K562 (cell line): ENCODE results near the gene MCM6. TPM values are rescaled to one million over a fixed set of nuclear protein-coding genes. Genes with fewer than 3 reads are reported as not detected.

ENCODE experiments used
- ATAC-seq: fragments of 200-7000 bp; cut with Tn5 transposase; 3 replicates; pipeline ENCODE4 v1.9.1; 2020; ENCODE audit warnings: moderate library complexity
- BruUV-seq: library from RNA; stranded (reverse); fragments of 400-500 nt; replicated peaks from 2 replicates; lab custom pipeline; 2021; lab: Mats Ljungman, UMichigan
- CTCF ChIA-PET: fragments of 300-600 bp; formaldehyde crosslinking; extraction: SDS; loops from one replicate; lab custom pipeline; 2021; ENCODE audit warnings: low intra/inter-chr PET ratio; lab: Yijun Ruan, JAX
- POLR2A ChIA-PET: fragments of 300-600, 350-650 bp; sonication (Branson Sonifier 250); formaldehyde crosslinking; extraction: SDS; loops from one replicate; lab custom pipeline; 2021; ENCODE audit warnings: antibody characterized with exemption, inconsistent platforms; lab: Yijun Ruan, JAX
- DNase-seq, 4 experiments: peaks; one replicate each; pipeline versions ENCODE4 v3.0.0 to v3.0.0-alpha.2; 2011 to 2018; ENCODE audit warnings: low spot score in 3 of 4, mixed read lengths in 3 of 4; ENCODE audit errors: extremely low read depth in 1 of 4
- FAIRE-seq: peaks from 2 replicates; lab custom pipeline; 2011; peaks lifted over from hg19 to GRCh38; lab: Jason Lieb, UNC
- H2AFZ ChIP-seq: 2 replicates; pipeline ENCODE4 v1.6.0; 2011; ENCODE audit warnings: low read depth, low read length, control low read depth, inconsistent platforms
- H3K27ac ChIP-seq: fragments of 200-600 bp; 3 replicates; pipeline ENCODE4 v1.8.0; 2011; ENCODE audit warnings: low read depth, mild to moderate bottlenecking, control low read depth, inconsistent platforms, low read length, moderate library complexity, mixed read lengths; ENCODE audit errors: extremely low read depth
- H3K27me3 ChIP-seq, 2 experiments: fragments of 300-600 bp in 1 of 2; 2 replicates in 1 of 2; 3 replicates in 1 of 2; pipeline versions ENCODE4 v1.6.0 to v1.8.0; 2011; ENCODE audit warnings: inconsistent platforms in 2 of 2, low read length in 2 of 2, mild to moderate bottlenecking in 1 of 2, mixed read lengths in 1 of 2, moderate library complexity in 1 of 2; ENCODE audit not compliant: control insufficient read depth in 2 of 2, insufficient read depth in 2 of 2
- H3K36me3 ChIP-seq: fragments of 300-600 bp; 3 replicates; pipeline ENCODE4 v1.8.0; 2011; ENCODE audit warnings: mild to moderate bottlenecking, low read length, inconsistent platforms; ENCODE audit not compliant: control insufficient read depth, insufficient read depth
- H3K4me1 ChIP-seq, 2 experiments: fragments of 200-600 bp in 1 of 2; replicated peaks in 1 of 2; 2 replicates in 1 of 2; 3 replicates in 1 of 2; pipeline versions ENCODE4 v1.5.1 to v1.8.0; 2011; ENCODE audit warnings: inconsistent platforms in 2 of 2, low read length in 2 of 2, mild to moderate bottlenecking in 1 of 2, mixed read lengths in 1 of 2, moderate library complexity in 1 of 2; ENCODE audit not compliant: control insufficient read depth in 2 of 2, insufficient read depth in 2 of 2
- H3K4me2 ChIP-seq: 2 replicates; pipeline ENCODE4 v1.6.1; 2011; ENCODE audit warnings: low read length, control low read depth, inconsistent platforms, mixed read lengths; ENCODE audit not compliant: insufficient read depth
- H3K4me3 ChIP-seq: fragments of 200-600 bp; sonication (generic), shearing (Covaris generic); 2 replicates; pipeline ENCODE4 v1.5.1; 2016; ENCODE audit warnings: control low read depth, inconsistent platforms
- H3K79me2 ChIP-seq: fragments of 200-600 bp; 3 replicates; pipeline ENCODE4 v1.8.0; 2011; ENCODE audit warnings: low read length, inconsistent platforms; ENCODE audit not compliant: control insufficient read depth, insufficient read depth
- H3K9ac ChIP-seq, 2 experiments: 2 replicates each; pipeline versions ENCODE4 v1.6.0 to v1.6.1; 2011; ENCODE audit warnings: low read depth in 2 of 2, low read length in 2 of 2, control low read depth in 1 of 2, inconsistent platforms in 1 of 2, mild to moderate bottlenecking in 1 of 2, mixed read lengths in 1 of 2; ENCODE audit not compliant: insufficient read depth in 1 of 2
- H3K9me1 ChIP-seq: one replicate; pipeline ENCODE4 v1.6.0; 2011; ENCODE audit warnings: inconsistent platforms, mild to moderate bottlenecking, low read length, moderate library complexity; ENCODE audit not compliant: control insufficient read depth, insufficient read depth
- H3K9me3 ChIP-seq: replicated peaks from 2 replicates; pipeline ENCODE4 v1.5.1; 2011; ENCODE audit warnings: low read depth, low read length, inconsistent platforms; ENCODE audit not compliant: control insufficient read depth, insufficient read depth
- H4K20me1 ChIP-seq: replicated peaks from 2 replicates; pipeline ENCODE4 v1.6.1; 2011; ENCODE audit warnings: low read length, inconsistent platforms, mixed read lengths; ENCODE audit not compliant: control insufficient read depth, insufficient read depth
- BRCA1 ChIP-seq, 2 experiments: fragments of 450-650 bp in 1 of 2; sonication (generic) in 1 of 2; formaldehyde crosslinking in 1 of 2; IDR thresholded peaks; 2 replicates each; pipeline versions ENCODE4 v1.5.0 to v1.6.1; 2017 to 2020; ENCODE audit warnings: mild to moderate bottlenecking in 1 of 2, missing genetic modification reagents in 1 of 2
- DPF2 ChIP-seq: fragments of 450-650 bp; IDR thresholded peaks from 2 replicates; pipeline ENCODE4 v1.6.1; 2016
- FOXJ3 ChIP-seq: sonication (generic); formaldehyde crosslinking; IDR thresholded peaks from 2 replicates; pipeline ENCODE4 v1.4.0; 2020; ENCODE audit warnings: mild to moderate bottlenecking, missing genetic modification reagents
- HNRNPUL1 ChIP-seq: fragments of 200-400 bp; formaldehyde crosslinking; IDR thresholded peaks from 2 replicates; pipeline ENCODE4 v1.6.1; 2017; ENCODE audit warnings: low read length
- MEF2A ChIP-seq: IDR thresholded peaks from 2 replicates; pipeline ENCODE4 v1.6.1; 2011; ENCODE audit warnings: low read depth, mild to moderate bottlenecking, low read length, moderate library complexity; ENCODE audit not compliant: control insufficient read depth
- POU5F1 ChIP-seq: fragments of 150-350 bp; IDR thresholded peaks from 2 replicates; pipeline ENCODE4 v1.6.1; 2014; ENCODE audit warnings: borderline replicate concordance, low read length, low read depth, mild to moderate bottlenecking; ENCODE audit not compliant: partially characterized antibody
- ZNF764 ChIP-seq: fragments of 250-450 bp; sonication (Bioruptor Pico); IDR thresholded peaks from 2 replicates; pipeline ENCODE4 v1.4.0; 2020; ENCODE audit warnings: low read depth, mild to moderate bottlenecking, moderate library complexity
- WGBS: fragments of 100-300 bp; shearing (Covaris generic); methylation state at CpG from one replicate; pipeline ENCODE4 v1.1.6; 2016; ENCODE audit warnings: low coverage, mixed read lengths; ENCODE audit not compliant: insufficient coverage; ENCODE audit errors: missing lambda C conversion rate; 5-methylcytosine and 5-hydroxymethylcytosine counted together
- in situ Hi-C: fragments of 300-500 bp; cut with MboI; formaldehyde crosslinking; loops from 4 replicates; pipeline ENCODE4 v1.15.0; 2018; ENCODE audit warnings: inconsistent platforms, mixed read lengths
- intact Hi-C: fragments of 100-400 bp; cut with micrococcal nuclease; formaldehyde crosslinking; loops from 2 replicates; pipeline ENCODE4 v1.14.2; 2022
- polyA plus RNA-seq, 8 experiments: library from polyadenylated mRNA; depleted of rRNA in 4 of 8; stranded (reverse) in 5 of 8; unstranded in 3 of 8; fragments of >200 nt; fragmentation: Nextera tagmentation in 2 of 8; fragmentation: Illumina TruSeq in 1 of 8; extraction: Ambion mirVana in 2 of 8; extraction: Trizol in 1 of 8; gene quantifications; 2 replicates each; pipeline versions ENCODE4 v1.2.1 to v1.2.3, GENCODE V29; 2011 to 2014; ENCODE audit warnings: inconsistent platforms in 1 of 8, missing spikeins in 1 of 8
- total RNA-seq, 7 experiments: library from RNA; depleted of rRNA in 6 of 7; stranded (reverse); fragments of >200 nt in 6 of 7; fragmentation: Illumina TruSeq in 2 of 7; extraction: Trizol in 2 of 7; gene quantifications; 2 replicates each; pipeline versions ENCODE4 v1.2.1 to v1.2.3, GENCODE V29; 2011 to 2021; ENCODE audit warnings: low replicate concordance in 1 of 7

MCM6 gene
- total and polyA plus RNA-seq, 9 of the 15 experiments (the other 6 are each of a cell fraction or from before 2014, with no cell fraction given) = 42.6 to 133 (median 82.4) TPM

- DNase-seq = no peak
- CTCF ChIA-PET = no interaction called here
- Histone ChIP-seq H2AFZ (no peak overlapping the region), H3K9me3 (no peaks in the 10 kb centered on the region), H3K4me1 (no peaks in the 10 kb centered on the region), H3K9me1 (no peaks in the 10 kb centered on the region), H3K4me2 (no peak overlapping the region), H3K9ac (no peak overlapping the region), H3K79me2 (no peaks in the 10 kb centered on the region), H3K4me3 (no peak overlapping the region), H3K36me3 (no peaks in the 10 kb centered on the region), H4K20me1 (no peaks in the 10 kb centered on the region), H3K27ac (no peak overlapping the region)
- POLR2A ChIA-PET = no interaction called here
- intact Hi-C loops (loop anchor here (5.0 kb wide), 1 partner anchor 559 kb away; no protein-coding TSS in a partner anchor), in situ Hi-C loops (no loop called here)
- no peak for FAIRE-seq
- no peak for ATAC-seq
- no TSS peak for BruUV-seq
- 0% methylated on average over 4 of the region's 4 CpGs for WGBS
- no peak for TF ChIP-seq BRCA1 (IDR thresholded peaks at IDR 0.05)
- TF ChIP-seq BRCA1 (CRISPR knock-in tag; IDR thresholded peaks at IDR 0.05) = no peak
- no peak for TF ChIP-seq POU5F1
- TF ChIP-seq MEF2A = no peak
- TF ChIP-seq ZNF764 (CRISPR knock-in tag) = no peak
- no peak for TF ChIP-seq FOXJ3 (CRISPR knock-in tag)
- no peak for TF ChIP-seq DPF2
- no peak for TF ChIP-seq HNRNPUL1
- TF ChIP-seq, all 486 proteins: peak for 0
- peaks cover 50 to 62% of the 10 kb centered on the region in 2 experiments for H3K27me3 ChIP-seq
Measured at GRCh38 chr2:135817951-135818350, 58.3 kb downstream of the MCM6 start.
